H9 (cell line): ENCODE measurements around the gene EZH2. TPM values are rescaled to one million over a fixed set of nuclear protein-coding genes. Genes with fewer than 3 reads are reported as not detected.

ENCODE experiments used
- DNase-seq: peaks from one replicate; pipeline ENCODE4 v3.0.0-alpha.2; 2017
- H2AFZ ChIP-seq: one replicate; pipeline ENCODE4 v1.6.1; 2013; ENCODE audit warnings: mild to moderate bottlenecking, low read length, control low read depth, moderate library complexity
- H2AK5ac ChIP-seq: 2 replicates; pipeline ENCODE4 v1.6.1; 2013; ENCODE audit warnings: low read length, control low read depth, mixed read lengths; ENCODE audit not compliant: insufficient read length
- H2BK120ac ChIP-seq: one replicate; pipeline ENCODE4 v1.6.1; 2013; ENCODE audit warnings: low read depth, mild to moderate bottlenecking, low read length, control low read depth, inconsistent platforms; ENCODE audit not compliant: poor library complexity, severe bottlenecking
- H2BK12ac ChIP-seq: 2 replicates; pipeline ENCODE4 v1.6.1; 2013; ENCODE audit warnings: low read length, control low read depth, mixed read lengths, low read depth; ENCODE audit not compliant: insufficient read length
- H2BK15ac ChIP-seq: 2 replicates; pipeline ENCODE4 v1.6.1; 2013; ENCODE audit warnings: low read depth, low read length, control low read depth
- H2BK20ac ChIP-seq: one replicate; pipeline ENCODE4 v1.6.1; 2013; ENCODE audit warnings: low read depth, mild to moderate bottlenecking, low read length, control low read depth, inconsistent platforms; ENCODE audit not compliant: poor library complexity, severe bottlenecking
- H2BK5ac ChIP-seq: 2 replicates; pipeline ENCODE4 v1.6.1; 2013; ENCODE audit warnings: low read length, control low read depth, mixed read lengths; ENCODE audit not compliant: insufficient read length
- H3K14ac ChIP-seq: 2 replicates; pipeline ENCODE4 v1.6.1; 2013; ENCODE audit warnings: low read length, control low read depth; ENCODE audit not compliant: insufficient read depth
- H3K18ac ChIP-seq: 2 replicates; pipeline ENCODE4 v1.6.1; 2013; ENCODE audit warnings: low read depth, mild to moderate bottlenecking, mixed read lengths, low read length, control low read depth; ENCODE audit not compliant: insufficient read length
- H3K23ac ChIP-seq: 2 replicates; pipeline ENCODE4 v1.6.1; 2013; ENCODE audit warnings: low read length, control low read depth, mixed read lengths, low read depth; ENCODE audit not compliant: insufficient read length
- H3K23me2 ChIP-seq: 2 replicates; pipeline ENCODE4 v1.6.1; 2013; ENCODE audit warnings: low read depth, mild to moderate bottlenecking, mixed read lengths, low read length, control low read depth; ENCODE audit not compliant: insufficient read length, poor library complexity, severe bottlenecking
- H3K27ac ChIP-seq: 2 replicates; pipeline ENCODE4 v1.5.1; 2013; ENCODE audit warnings: low read length, control low read depth, mixed read lengths, low read depth; ENCODE audit not compliant: insufficient read length
- H3K27me3 ChIP-seq: 2 replicates; pipeline ENCODE4 v1.6.1; 2013; ENCODE audit warnings: low read length, control low read depth, inconsistent platforms; ENCODE audit not compliant: insufficient read depth
- H3K4ac ChIP-seq: 2 replicates; pipeline ENCODE4 v1.6.1; 2013; ENCODE audit warnings: low read depth, mild to moderate bottlenecking, control low read depth, inconsistent platforms, low read length, moderate library complexity
- H3K4me1 ChIP-seq: 2 replicates; pipeline ENCODE4 v1.6.1; 2013; ENCODE audit warnings: low read length, control low read depth, inconsistent platforms; ENCODE audit not compliant: insufficient read depth
- H3K4me2 ChIP-seq: 2 replicates; pipeline ENCODE4 v1.6.1; 2013; ENCODE audit warnings: low read length, control low read depth, mixed read lengths; ENCODE audit not compliant: insufficient read length, insufficient read depth
- H3K56ac ChIP-seq: 2 replicates; pipeline ENCODE4 v1.6.1; 2013; ENCODE audit warnings: low read depth, mild to moderate bottlenecking, mixed read lengths, low read length, control low read depth; ENCODE audit not compliant: insufficient read length
- H3K79me1 ChIP-seq: 2 replicates; pipeline ENCODE4 v1.6.1; 2013; ENCODE audit warnings: low read depth, mild to moderate bottlenecking, moderate library complexity, low read length, control low read depth, inconsistent platforms; ENCODE audit not compliant: insufficient read depth, poor library complexity, severe bottlenecking
- H3K79me2 ChIP-seq: 2 replicates; pipeline ENCODE4 v1.6.1; 2013; ENCODE audit warnings: low read length, control low read depth, inconsistent platforms; ENCODE audit not compliant: insufficient read depth
- H3K9ac ChIP-seq: 2 replicates; pipeline ENCODE4 v1.6.1; 2013; ENCODE audit warnings: low read length, control low read depth, mixed read lengths; ENCODE audit not compliant: insufficient read length; ENCODE audit errors: extremely low read depth
- H3K9me3 ChIP-seq: one replicate; pipeline ENCODE4 v1.6.1; 2013; ENCODE audit warnings: low read depth, low read length, inconsistent platforms; ENCODE audit not compliant: control insufficient read depth
- H3T11ph ChIP-seq: one replicate; pipeline ENCODE4 v1.6.1; 2013; ENCODE audit warnings: mild to moderate bottlenecking, low read length, control low read depth, inconsistent platforms
- H4K20me1 ChIP-seq: one replicate; pipeline ENCODE4 v1.6.1; 2013; ENCODE audit not compliant: control insufficient read depth, insufficient read length, insufficient read depth
- H4K5ac ChIP-seq: 2 replicates; pipeline ENCODE4 v1.6.1; 2013; ENCODE audit warnings: low read depth, mild to moderate bottlenecking, mixed read lengths, low read length, control low read depth; ENCODE audit not compliant: insufficient read length
- H4K8ac ChIP-seq: replicated peaks from 2 replicates; pipeline ENCODE4 v1.6.1; 2013; ENCODE audit warnings: low read length, control low read depth, mixed read lengths, low read depth; ENCODE audit not compliant: insufficient read length
- H4K91ac ChIP-seq: 2 replicates; pipeline ENCODE4 v1.6.1; 2013; ENCODE audit warnings: low read depth, mild to moderate bottlenecking, moderate library complexity, mixed read lengths, low read length, control low read depth; ENCODE audit not compliant: insufficient read length
- H3K27ac Mint-ChIP-seq, 3 experiments: 2 replicates in 2 of 3; 3 replicates in 1 of 3; pipeline ENCODE4 v1.8.0; 2020 to 2021; ENCODE audit warnings: mixed read lengths in 3 of 3, mild to moderate bottlenecking in 1 of 3, moderate library complexity in 1 of 3
- H3K27me3 Mint-ChIP-seq: 2 replicates; pipeline ENCODE4 v1.8.0; 2021; ENCODE audit warnings: low read depth, mild to moderate bottlenecking, moderate library complexity, mixed read lengths
- H3K36me3 Mint-ChIP-seq, 3 experiments: 2 replicates in 2 of 3; 3 replicates in 1 of 3; pipeline ENCODE4 v1.8.0; 2020 to 2021; ENCODE audit warnings: low read depth in 3 of 3, mixed read lengths in 3 of 3; ENCODE audit not compliant: insufficient read depth in 1 of 3
- H3K4me1 Mint-ChIP-seq, 2 experiments: 2 replicates each; pipeline ENCODE4 v1.8.0; 2020; ENCODE audit warnings: mixed read lengths in 2 of 2
- H3K4me3 Mint-ChIP-seq, 2 experiments: 2 replicates in 1 of 2; 3 replicates in 1 of 2; pipeline ENCODE4 v1.8.0; 2020 to 2021; ENCODE audit warnings: mild to moderate bottlenecking in 2 of 2, mixed read lengths in 2 of 2, moderate library complexity in 1 of 2
- H3K9me3 Mint-ChIP-seq, 2 experiments: 2 replicates in 1 of 2; 3 replicates in 1 of 2; pipeline ENCODE4 v1.8.0; 2020; ENCODE audit warnings: mild to moderate bottlenecking in 2 of 2, mixed read lengths in 2 of 2, moderate library complexity in 1 of 2
- WGBS: extraction: QIAGEN DNeasy Blood & Tissue Kit; methylation state at CpG from one replicate; pipeline ENCODE4 v1.1.7; 2013; ENCODE audit warnings: missing lambda C conversion rate, low lambda C conversion rate, mixed read lengths; ENCODE audit not compliant: insufficient read length; ENCODE audit errors: extremely low coverage; 5-methylcytosine and 5-hydroxymethylcytosine counted together
- total RNA-seq: library from RNA; stranded (reverse); gene quantifications from 2 replicates; pipeline ENCODE4 v1.2.1, GENCODE V29; 2021
- TF ChIP-seq, protein P1 (sequence below): fragments of 200-600 bp; sonication (generic); conservative IDR thresholded peaks from 3 replicates; pipeline ENCODE4 v1.8.0; 2021; ENCODE audit warnings: antibody characterized with exemption, mild to moderate bottlenecking

EZH2 gene
- total RNA-seq, 1 experiment from 2014 or later = 41.3 TPM

DNA sequence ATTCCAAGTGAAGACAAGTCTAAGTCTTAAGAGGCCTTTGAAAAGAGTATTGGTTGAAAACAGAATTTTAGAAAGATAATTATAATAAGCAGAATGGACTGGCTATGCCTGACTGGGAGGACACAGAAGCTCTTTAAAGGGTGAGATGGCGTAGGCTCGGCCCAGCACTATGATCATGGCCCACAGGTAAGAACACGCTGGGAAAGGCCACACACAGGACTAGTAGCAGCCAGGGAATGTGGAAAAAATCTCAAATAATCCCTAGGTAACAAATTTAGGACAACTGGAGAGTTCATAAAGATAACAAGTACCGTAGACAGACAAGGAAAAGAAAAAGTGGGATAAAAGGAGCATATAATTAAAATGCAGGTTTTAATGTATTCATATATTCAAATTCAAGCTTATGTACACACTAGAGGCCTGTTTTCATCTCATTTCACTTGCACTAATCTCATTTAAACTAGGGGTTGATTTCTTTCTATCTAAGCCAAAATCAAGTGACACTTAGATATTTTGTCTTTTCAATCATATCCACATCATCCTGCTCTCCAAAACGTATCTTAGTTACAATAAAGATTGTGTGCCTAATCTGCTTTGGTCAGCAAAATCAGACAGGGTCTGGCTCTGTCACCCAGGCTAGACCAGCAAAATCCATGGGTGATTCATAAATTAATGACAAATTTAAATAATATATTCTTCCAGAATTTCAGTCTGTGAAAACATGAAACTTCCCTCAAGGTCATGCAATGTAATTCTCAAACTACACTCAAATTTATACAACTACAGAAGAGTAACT, 53.0 kb downstream of the EZH2 start:
- no peaks in the 10 kb centered on the region for H4K20me1 ChIP-seq
- H2AK5ac ChIP-seq = no peak overlapping the region
- DNase-seq = no peak
- no peaks in the 10 kb centered on the region for H3K9me3 Mint-ChIP-seq
- no CpG with 5 or more reads among the region's 5 CpGs for WGBS
- no peak overlapping the region for H3K23ac ChIP-seq
- no peaks in the 10 kb centered on the region for H3K27me3 Mint-ChIP-seq
- H2BK15ac ChIP-seq = no peak overlapping the region
- H2BK20ac ChIP-seq = no peak overlapping the region
- no peak overlapping the region for H3K56ac ChIP-seq
- H2BK5ac ChIP-seq = no peak overlapping the region
- no peak overlapping the region for H3K14ac ChIP-seq
- H4K91ac ChIP-seq = no peak overlapping the region
- no peak overlapping the region for H3K27ac ChIP-seq
- no peak overlapping the region for H2BK120ac ChIP-seq
- H4K5ac ChIP-seq = no peak overlapping the region
- H3K4me1 Mint-ChIP-seq = no peaks in the 10 kb centered on the region
- H2AFZ ChIP-seq = no peak overlapping the region
- no peak overlapping the region for H2BK12ac ChIP-seq
- no peak overlapping the region for H3K4me3 Mint-ChIP-seq
- H3K9me3 ChIP-seq = no peaks in the 10 kb centered on the region
- H3K4me1 ChIP-seq = no peaks in the 10 kb centered on the region
- peak overlapping the region in 1 of 3 experiments; percentile 45; a peak in 2 of 7 replicates for H3K27ac Mint-ChIP-seq
- H3K23me2 ChIP-seq = no peaks in the 10 kb centered on the region
- H3K79me2 ChIP-seq = no peaks in the 10 kb centered on the region
- no peak overlapping the region for H3K18ac ChIP-seq
- no peak overlapping the region for H3K4me2 ChIP-seq
- no peak overlapping the region for H3T11ph ChIP-seq
- H3K9ac ChIP-seq = no peak overlapping the region
- H4K8ac ChIP-seq = no peak overlapping the region
- H3K79me1 ChIP-seq = peaks cover 7% of the 10 kb centered on the region
- H3K4ac ChIP-seq = no peak overlapping the region
- no peaks in the 10 kb centered on the region for H3K27me3 ChIP-seq
- TF ChIP-seq, protein P1, sequence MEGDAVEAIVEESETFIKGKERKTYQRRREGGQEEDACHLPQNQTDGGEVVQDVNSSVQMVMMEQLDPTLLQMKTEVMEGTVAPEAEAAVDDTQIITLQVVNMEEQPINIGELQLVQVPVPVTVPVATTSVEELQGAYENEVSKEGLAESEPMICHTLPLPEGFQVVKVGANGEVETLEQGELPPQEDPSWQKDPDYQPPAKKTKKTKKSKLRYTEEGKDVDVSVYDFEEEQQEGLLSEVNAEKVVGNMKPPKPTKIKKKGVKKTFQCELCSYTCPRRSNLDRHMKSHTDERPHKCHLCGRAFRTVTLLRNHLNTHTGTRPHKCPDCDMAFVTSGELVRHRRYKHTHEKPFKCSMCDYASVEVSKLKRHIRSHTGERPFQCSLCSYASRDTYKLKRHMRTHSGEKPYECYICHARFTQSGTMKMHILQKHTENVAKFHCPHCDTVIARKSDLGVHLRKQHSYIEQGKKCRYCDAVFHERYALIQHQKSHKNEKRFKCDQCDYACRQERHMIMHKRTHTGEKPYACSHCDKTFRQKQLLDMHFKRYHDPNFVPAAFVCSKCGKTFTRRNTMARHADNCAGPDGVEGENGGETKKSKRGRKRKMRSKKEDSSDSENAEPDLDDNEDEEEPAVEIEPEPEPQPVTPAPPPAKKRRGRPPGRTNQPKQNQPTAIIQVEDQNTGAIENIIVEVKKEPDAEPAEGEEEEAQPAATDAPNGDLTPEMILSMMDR = no peak
- H3K36me3 Mint-ChIP-seq = peaks cover 3 to 45% (median 34%) of the 10 kb centered on the region in 3 experiments; a peak in 5 of 7 replicates
